HG03520 (cell line): Measurements from ENCODE around the gene UNC5B.

Experiments used
- ATAC-seq: cut with Tn5 transposase; IDR thresholded peaks from one replicate; pipeline ENCODE4 v1.9.1; 2021; ENCODE audit warnings: mild to moderate bottlenecking, moderate library complexity; ENCODE audit not compliant: unreplicated experiment

UNC5B gene

DNA sequence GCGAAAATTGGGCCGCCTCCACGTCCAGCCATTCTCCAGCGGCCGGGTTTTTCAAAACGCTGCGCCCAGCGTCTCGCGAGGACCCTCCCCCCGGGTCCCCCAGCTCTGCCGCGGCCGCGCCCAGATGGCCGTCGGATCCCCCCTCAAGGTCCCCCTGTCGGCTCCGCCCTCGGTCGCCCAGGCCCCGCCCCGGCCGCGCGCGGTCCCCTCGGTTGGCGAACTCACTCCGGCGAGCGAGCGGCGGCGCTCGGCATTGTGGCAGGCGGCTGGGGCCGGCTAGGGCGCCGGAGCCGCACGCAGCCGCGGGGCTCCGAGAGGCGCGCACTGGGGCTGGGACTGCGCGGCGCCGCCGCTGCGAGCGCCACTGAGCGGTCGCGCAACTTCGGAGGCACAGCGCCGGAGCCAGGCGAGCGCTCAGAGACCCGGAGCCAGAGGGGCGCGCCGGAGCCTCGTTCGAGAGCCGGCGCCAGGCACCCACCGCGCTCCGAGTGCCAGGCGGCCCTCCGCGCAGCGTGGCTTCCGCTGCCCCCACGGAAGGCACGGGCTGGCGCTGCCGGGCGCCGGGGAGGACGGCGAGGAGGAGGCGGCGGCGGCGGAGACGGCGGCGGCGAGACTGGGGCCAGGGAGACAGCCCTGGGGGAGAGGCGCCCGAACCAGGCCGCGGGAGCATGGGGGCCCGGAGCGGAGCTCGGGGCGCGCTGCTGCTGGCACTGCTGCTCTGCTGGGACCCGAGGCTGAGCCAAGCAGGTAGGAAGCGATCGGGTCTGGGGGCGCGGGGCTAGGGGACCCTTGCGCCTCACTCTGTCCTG lies at the start of gene UNC5B:
TSS of gene UNC5B (plus strand) at position 253 of the 809 bp plus-strand sequence. CDS start at position 669, 416 bp downstream.
- ATAC-seq: no peak

DNA sequence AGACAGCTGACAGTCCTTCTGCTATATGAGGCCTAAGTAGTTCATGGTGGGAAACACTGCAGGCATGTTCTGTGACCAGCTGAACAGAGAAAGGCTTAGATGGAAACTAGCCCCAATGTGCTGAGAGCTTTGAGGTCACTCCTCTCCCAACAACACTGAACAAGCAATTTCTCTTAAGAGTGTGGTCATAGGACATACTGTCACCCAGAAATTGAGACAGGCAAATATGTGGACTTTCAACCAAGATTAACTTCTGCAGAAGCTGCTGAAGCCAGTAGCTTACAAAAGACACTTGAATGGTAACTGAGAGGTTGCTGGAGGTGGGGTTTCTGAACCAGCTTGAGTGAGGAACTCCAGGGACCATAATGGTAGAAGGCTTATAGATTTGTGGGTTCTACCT lies 38.9 kb upstream of the UNC5B start:
- no peak for ATAC-seq

DNA sequence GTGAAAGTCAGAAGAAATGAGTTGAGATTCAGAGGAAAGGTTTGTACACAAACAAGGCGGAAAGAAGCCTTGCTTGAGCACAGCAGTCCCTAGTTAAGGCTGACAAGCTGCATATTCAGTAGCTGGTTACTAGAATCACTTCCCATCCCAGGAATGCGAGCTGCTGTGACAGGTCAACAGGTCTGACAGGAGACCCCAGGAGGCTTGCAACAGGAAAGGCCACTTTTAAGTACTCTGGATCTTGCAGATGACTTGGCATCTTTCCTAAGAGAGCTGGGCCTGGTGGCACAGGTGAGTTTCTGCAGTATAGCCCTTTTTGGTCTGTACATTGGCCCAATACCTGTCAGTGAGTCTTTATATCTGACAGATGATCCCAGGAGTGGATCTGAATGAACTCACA lies 35.7 kb upstream of the UNC5B start:
- no peak for ATAC-seq

DNA sequence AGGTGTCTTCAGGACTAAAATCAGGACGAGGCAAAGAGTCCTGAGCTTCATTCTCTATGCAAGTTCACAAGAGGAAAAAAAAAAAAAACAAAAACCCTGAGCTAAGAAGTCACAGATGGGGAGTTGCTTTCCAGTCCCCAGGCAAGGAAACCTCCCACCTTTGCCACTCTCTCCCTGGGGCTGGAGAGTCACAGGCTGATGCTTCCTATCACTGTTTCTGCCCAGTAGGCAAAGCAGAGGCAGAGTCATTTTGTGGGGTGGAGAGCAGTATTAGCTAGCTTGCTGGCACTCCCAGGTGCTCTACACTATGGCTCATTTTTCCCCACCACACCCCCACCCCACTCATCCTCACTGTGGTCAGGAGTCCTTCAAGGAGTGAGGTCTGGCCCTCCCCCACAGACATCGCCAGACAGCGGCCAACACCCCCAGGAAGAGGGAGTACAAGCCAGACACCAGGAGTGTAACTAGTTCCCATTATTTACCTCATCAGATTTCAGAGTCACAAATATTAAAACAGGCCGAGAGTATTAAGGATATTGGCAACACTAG lies 34.6 kb upstream of the UNC5B start:
- no peak for ATAC-seq

DNA sequence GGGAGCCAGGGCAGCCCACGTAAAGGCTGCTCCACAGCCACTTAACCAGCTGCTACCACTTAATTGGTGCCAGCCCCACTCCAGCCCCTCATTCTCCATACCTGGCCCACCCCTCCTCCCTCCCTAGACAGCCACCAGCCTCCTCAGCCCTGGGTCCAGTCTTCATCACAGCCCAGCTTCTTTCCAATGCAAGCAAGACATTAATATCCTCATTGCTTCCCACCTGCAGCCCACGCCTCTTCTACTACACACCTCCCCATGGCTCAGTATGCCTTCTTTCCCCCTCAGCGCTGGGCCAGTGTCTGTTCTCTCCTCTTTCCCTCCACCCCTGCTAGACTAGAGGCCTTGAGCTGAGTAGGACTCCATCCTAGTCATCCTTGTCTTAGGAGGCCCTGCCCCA lies 33.5 kb upstream of the UNC5B start:
- ATAC-seq: no peak

DNA sequence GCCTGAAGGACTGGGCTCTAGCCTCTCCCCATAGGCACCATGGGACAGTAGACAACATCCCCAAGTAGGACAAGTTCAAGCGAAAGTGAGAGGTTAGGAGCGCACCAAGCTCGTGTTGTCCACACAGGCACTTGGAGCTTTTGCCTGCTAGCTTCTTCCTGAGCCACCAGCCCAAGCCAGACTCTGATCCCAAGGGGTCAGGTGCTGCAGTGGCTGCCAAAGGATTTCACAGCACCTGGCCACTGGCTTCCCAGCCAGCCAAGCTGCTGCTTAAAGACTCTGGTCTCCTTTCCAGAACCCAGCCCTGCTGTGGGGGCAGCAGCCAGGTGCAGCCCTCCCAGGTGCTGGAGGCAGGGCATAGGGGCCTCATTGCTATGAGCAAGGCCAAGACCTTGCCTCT lies 33.0 kb upstream of the UNC5B start:
- ATAC-seq: no peak

DNA sequence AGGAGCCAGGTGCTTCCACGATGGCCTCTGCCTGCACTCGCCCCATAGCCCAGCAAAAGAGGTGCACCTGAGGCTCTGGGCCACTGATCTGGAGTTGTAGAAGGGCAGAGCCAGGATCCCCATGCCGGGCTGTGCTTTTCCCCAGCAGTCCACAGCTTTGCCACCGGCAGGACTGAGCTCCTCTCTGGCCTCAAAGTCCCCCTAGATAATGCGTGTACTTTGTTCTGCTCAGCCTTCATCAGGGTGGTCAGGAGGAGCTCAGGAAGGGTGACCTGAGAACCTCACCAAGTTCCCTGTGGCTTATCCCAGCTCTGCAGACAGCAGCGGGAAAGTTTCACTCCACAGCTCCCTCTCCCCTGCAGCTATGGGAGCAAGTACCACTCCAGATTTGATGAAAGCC lies 27.9 kb upstream of the UNC5B start:
- no peak for ATAC-seq

DNA sequence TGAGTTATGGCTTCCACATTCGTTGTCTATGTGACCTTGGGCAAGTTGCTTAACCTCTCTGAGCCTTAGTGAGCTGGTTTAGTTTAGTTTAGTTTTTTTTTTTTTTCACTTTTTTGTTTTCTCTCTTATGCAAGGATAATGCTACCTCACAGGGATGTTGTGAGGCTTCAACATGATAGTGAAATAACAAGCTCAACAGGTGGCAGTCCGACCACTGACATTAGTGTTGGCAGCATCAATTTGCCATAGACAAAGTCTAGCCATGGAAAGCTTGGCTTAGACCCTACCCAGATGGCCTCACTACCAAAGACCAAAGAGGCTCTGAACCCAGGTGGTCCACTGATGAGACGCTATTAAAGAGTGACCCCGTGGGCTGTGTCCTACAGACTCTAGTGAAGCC lies 27.2 kb upstream of the UNC5B start:
- ATAC-seq: no peak

DNA sequence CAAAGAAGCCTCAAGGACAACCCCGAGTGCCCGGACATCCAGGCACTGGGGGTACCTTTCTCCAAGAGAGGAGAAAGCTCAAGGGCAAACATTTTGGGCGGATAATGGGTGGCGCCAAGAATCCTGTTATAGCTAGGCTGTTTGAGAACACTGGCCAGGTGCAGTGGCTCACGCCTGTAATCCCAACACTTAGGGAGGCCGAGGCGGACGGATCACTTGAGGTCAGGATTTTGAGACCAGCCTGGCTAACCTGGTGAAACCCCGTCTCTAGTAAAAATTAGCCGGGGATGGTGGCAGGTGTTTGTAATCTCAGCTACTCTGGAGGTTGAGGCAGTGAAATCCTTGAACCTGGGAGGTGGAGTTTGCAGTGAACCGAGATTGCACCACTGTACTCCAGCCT lies 25.2 kb upstream of the UNC5B start:
- no peak for ATAC-seq

DNA sequence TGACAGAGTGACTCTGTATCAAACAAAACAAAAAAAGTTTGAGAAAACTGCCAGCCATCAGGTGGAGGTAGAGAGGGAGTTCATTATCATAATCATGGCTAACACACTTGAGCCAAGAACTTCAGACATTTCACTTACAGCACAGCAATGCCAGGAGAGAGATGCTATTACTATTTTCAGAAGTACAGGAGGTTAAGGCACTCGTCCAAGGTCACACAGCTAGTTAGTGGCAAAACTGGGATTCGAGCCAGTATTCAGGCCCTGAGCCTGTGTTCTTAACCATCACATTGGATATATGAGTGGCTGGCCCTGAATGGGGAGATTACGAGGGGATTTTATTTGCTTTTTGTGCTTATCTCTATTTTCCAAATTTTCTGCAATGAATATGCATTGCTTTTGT lies 24.8 kb upstream of the UNC5B start:
- ATAC-seq: no peak

DNA sequence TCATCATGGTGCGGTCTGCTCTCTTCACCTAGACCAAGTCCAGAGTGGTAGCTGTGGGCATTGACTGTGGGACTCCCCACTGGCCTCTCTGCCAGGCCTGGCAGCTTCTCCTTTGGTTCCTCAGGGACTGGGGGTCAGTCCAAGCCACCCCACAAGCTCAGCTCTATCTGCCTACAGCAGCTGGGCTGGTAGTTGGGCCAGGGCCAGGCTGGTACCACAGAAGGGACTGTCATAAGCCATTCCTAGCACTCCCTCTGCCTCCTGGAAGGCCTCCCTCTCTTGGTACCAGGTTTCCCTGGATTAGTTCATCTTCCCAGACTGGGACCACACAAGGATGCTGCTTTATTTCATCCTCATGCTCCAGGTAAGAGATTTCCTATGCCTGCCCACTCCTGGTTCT lies 24.2 kb upstream of the UNC5B start:
- ATAC-seq: no peak

DNA sequence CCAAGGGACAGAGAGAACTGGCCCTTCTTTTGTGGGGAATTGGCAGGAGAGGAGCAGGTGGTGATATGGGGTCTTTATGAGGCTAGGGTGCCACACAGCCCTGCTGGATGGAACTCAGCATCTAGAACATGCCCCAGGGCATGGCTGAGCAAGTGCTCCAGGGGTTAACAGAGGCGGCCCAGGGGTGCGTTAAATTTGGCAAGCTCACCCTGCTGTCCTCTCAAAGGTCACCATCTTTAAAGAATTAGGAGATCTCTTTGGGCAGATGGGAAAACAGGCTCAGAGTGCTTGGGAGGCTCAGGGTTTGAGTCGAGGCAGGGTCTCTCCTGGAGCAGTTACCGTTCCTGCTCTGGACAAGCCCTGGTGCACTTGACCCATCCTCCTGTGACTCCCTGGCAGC lies 21.4 kb upstream of the UNC5B start:
- no peak for ATAC-seq

DNA sequence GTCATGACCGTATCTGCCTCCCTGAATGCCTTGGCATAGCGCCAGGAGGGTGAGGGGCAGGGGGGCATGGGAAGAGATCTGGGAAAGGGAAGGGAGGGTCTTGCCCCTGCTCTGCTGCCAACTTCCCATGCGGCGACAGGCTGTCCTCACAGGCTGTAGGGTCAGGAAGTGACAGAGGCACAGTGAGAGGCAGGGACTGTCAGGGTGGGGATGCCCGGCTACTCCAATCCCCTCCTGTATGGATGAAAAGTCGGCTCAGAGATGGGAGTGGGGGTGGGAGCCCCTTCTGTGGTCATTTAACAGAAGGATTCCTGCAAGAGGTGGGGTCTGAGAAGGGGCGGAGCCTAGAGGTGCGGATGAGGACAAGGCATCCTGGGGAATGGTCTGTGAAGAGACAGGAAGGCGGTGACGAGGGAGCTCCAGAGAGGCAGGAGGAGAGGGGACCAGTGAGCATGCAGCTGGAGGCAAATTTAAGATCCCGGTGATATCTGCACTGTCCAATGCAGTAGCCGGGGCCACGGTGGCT lies 20.8 kb upstream of the UNC5B start:
- ATAC-seq: no peak

DNA sequence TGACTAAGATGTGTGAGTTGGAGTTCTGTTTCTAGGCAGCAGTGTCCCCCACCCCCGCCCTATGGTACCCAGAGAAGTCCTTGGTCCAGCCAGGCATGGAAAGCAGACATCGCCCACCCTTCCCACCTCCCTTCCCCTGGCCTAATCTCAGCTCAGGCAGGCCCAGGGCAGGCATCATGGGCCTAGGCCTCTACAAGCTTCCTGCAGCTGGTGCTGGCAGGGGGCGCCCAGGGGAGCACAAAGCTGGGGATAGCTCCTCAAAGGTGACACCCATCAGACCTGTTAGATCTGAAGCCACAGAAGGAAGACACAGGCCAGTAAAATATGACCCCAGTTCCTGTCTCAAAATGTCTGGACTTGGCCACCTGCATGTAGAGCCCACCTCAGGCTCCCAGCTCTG lies 18.9 kb upstream of the UNC5B start:
- no peak for ATAC-seq

DNA sequence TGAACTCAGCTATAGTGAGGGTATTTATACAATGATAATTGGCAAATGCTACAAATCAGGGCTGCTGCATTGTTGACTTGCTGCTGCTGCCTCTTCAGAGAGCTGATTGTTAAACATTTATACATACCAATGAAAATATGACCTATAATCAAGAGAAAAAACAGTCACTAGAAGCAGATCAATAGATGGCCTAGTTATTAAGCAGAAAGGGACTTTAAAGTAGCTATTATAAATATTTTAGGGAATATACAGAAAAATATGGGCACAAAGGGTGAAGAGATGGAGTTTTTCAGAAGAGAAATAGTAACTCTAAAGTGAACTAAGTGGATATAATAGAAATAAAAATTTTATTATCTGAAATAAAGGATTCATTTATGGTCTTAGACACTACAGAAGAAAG lies 14.4 kb upstream of the UNC5B start:
- no peak for ATAC-seq

DNA sequence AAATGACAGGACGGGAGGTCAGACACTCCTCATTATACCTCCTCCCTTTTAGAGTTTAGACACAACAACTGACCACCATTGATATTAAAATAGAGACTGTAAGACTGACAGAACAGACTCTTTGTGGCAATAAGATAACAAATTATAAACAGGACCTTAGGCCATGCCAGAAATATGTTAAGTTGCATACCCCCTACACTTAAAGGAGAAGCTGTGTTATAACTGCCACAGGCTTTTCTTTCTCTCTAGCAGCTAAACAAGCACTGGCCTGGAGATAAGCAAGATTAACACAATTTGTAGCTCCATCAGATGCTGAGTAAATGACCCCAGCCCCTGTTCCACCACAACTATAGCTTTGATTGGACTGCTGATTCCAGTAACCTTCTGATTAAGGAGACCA lies 10.5 kb upstream of the UNC5B start:
- ATAC-seq: no peak

DNA sequence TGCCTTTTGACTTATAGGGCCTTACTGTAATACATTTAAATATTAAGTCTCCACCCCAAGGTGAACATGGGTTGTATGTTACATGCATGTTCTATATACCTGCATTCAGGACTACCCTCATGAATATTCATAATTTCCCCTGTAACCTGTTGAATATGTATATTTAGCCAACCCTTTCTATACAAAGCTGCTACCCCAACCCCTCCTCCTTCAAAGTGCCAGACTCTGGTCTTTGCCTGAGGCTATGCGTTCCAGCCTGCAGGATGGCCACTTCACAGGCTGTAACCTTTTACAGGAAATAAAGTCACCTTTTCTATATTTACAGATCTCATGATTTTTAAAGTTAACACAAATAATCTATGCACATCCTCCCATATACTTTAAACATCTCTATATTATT lies 10.1 kb upstream of the UNC5B start:
- no peak for ATAC-seq

DNA sequence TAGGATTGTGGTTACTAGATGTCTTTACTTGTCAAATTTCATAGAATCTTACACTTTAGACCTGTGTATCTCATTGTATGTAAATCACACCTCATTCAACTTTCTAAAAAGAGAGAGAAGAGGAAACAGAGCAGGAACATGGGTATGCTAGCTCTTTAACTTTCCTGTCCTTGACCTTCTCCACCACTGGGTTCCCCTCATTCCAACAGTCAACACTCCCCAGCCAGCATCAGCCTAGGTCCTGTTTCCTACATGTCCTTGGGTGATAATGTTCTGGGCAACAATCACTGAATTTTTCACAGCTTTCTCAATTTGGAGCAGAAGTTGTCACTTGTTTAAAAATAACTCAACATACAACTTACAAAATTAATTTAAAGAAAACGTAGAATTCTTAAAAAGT lies 9.2 kb upstream of the UNC5B start:
- no peak for ATAC-seq

DNA sequence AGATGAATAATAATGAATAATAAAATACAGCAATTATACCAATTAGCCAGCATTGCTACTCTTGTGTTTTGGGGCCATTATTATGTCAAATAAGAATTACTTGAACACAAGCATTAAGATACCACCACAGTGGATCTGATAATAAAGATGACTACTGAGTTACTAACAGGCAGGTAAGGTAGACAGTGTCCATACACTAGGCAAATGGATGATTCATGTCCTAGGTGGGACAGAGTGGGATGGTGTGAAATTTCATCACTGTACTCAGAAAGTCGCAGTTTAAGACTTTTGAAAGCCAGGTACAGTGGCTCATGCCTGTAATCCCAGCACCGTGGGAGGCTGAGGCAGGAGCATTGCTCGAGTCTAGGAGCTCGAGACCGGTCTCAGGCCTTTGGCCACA lies 8.7 kb upstream of the UNC5B start:
- ATAC-seq: no peak

DNA sequence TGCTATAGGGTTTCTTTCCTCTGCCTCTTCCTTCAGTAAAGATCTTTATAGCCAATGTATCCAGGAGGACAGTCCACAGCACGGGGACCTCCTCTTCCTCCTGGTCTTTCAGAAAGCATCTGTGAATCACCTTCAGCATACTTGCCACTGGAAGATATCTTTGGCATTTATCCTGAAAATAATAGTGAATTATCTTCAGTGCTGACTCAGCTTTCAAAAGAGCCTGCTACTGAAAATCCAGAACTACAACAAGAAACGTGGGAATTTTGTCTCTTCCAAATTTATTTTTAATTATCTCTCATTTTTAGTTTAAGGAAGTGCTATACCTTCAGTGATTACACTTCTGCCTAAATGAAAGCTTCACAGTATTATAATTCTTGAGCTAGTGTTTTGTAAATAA lies 7.6 kb upstream of the UNC5B start:
- no peak for ATAC-seq

DNA sequence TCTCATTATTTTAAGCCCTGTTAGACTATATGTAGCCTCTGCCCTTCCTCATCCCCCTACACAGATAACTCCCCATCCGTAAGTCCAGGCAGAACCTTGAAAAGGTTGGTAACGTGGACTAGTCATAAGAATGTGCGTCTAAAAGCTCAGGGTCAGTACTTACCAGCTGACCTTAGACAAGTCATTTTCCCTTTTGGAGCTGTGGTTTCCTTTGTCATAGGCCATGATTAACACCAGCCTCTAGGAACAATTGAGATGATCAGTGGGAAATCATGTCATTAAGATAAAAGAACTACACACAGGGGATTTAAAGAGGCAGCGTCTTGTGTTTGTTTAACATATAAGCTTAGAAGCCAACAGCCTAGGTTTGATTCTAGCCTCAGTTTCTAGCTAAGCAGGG lies 6.9 kb upstream of the UNC5B start:
- ATAC-seq: no peak

DNA sequence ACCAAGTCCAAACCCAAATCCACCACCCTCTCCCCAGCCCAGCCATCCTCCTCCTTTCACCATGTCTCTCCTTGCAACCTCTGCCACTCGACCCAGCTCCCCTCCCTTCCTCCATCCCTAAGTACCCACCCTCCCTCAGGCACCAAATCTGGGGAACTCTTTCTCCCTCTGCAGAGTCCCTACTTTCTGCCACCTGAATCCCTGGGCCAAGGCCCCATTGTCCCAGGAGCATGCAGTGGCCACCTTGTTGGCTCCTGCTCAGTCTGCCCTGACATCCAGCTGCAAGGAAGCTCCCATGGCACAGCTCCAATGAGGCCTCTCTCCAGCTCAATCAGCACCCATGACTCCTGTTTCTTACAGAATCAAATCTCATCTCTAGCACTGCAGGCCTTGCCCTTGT lies 5.5 kb upstream of the UNC5B start:
- ATAC-seq: no peak

DNA sequence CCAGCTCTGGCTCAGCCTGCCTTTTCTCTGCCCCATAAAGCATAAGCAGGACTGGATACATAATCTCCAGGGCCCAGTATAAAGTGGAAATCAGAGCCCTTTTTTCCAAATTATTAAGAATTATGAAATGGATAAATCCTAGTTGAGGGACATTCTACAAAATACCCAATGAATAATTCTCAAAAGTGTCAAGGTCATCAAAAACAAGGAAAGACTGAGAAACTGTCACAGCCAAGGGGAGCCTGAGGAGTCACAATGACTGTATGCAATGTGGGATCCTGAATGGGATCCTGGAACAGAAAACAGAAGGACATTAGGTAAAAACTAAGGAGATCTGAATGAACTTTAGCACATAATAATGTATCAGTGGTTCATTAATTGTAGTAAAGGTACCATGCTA lies 4.8 kb upstream of the UNC5B start:
- no peak for ATAC-seq
